H1 (cell line): ENCODE measurements around the gene TOMM6. TPM values are rescaled to one million over a fixed set of nuclear protein-coding genes. Genes with fewer than 3 reads are reported as not detected.
A peak's percentile ranks its signal among the peaks of the same experiment; 100 is the strongest.

Experiments used
- CTCF ChIA-PET: fragments of 300-600 bp; sonication (Branson Sonifier 250); formaldehyde crosslinking; loops from one replicate; lab custom pipeline; 2021; ENCODE audit not compliant: partially characterized antibody; lab: Charles Lee
- POLR2A ChIA-PET: fragments of 300-600 bp; sonication (Branson Sonifier 250); formaldehyde crosslinking; loops from one replicate; lab custom pipeline; 2021; ENCODE audit warnings: inconsistent platforms; ENCODE audit not compliant: partially characterized antibody; lab: Charles Lee
- DNase-seq, 2 experiments: peaks; one replicate each; pipeline versions ENCODE4 v3.0.0 to v3.0.0-alpha.2; 2010 to 2022; ENCODE audit warnings: low spot score in 2 of 2, low read depth in 1 of 2, mixed read lengths in 1 of 2
- FAIRE-seq: peaks from 2 replicates; lab custom pipeline; 2011; peaks lifted over from hg19 to GRCh38; lab: Jason Lieb, UNC
- H2AFZ ChIP-seq: 2 replicates; pipeline ENCODE4 v1.8.1; 2012; ENCODE audit warnings: low read length, inconsistent platforms
- H2AK5ac ChIP-seq: 2 replicates; pipeline ENCODE4 v1.6.1; 2013; ENCODE audit warnings: low read depth, low read length
- H2BK120ac ChIP-seq: replicated peaks from 2 replicates; pipeline ENCODE3; 2013; ENCODE audit warnings: low read depth, low read length, inconsistent platforms
- H2BK12ac ChIP-seq: 2 replicates; pipeline ENCODE4 v1.6.1; 2013; ENCODE audit warnings: low read depth, low read length
- H2BK15ac ChIP-seq: 2 replicates; pipeline ENCODE4 v1.6.1; 2013; ENCODE audit warnings: low read length
- H2BK20ac ChIP-seq: 2 replicates; pipeline ENCODE4 v1.6.1; 2013; ENCODE audit warnings: low read length
- H2BK5ac ChIP-seq: 2 replicates; pipeline ENCODE4 v1.6.1; 2013; ENCODE audit warnings: low read depth, low read length
- H3K14ac ChIP-seq: 2 replicates; pipeline ENCODE4 v1.6.1; 2013; ENCODE audit warnings: inconsistent platforms; ENCODE audit not compliant: insufficient read length
- H3K18ac ChIP-seq: 2 replicates; pipeline ENCODE4 v1.6.1; 2013; ENCODE audit warnings: low read length; ENCODE audit errors: extremely low read depth
- H3K23ac ChIP-seq: 2 replicates; pipeline ENCODE4 v1.6.1; 2013; ENCODE audit warnings: inconsistent platforms; ENCODE audit not compliant: insufficient read length
- H3K23me2 ChIP-seq: 2 replicates; pipeline ENCODE4 v1.6.1; 2013; ENCODE audit warnings: low read depth, low read length
- H3K27ac ChIP-seq: 2 replicates; pipeline ENCODE4 v1.6.1; 2011; ENCODE audit warnings: low read depth, low read length, inconsistent platforms
- H3K27me3 ChIP-seq, 4 experiments: replicated peaks in 1 of 4; 1 replicate in 1 of 4; 2 replicates in 3 of 4; pipeline versions ENCODE4 v1.6.1 to v1.8.1; 2011 to 2013; ENCODE audit warnings: low read length in 3 of 4, mild to moderate bottlenecking in 3 of 4, inconsistent platforms in 2 of 4, mixed read lengths in 2 of 4, moderate library complexity in 1 of 4; ENCODE audit not compliant: control insufficient read depth in 3 of 4, insufficient read depth in 3 of 4; ENCODE audit errors: extremely low read depth in 1 of 4
- H3K36me3 ChIP-seq, 4 experiments: 2 replicates each; pipeline versions ENCODE4 v1.6.1 to v1.8.1; 2011 to 2013; ENCODE audit warnings: mild to moderate bottlenecking in 4 of 4, low read length in 3 of 4, moderate library complexity in 2 of 4, control low read depth in 1 of 4, inconsistent platforms in 1 of 4; ENCODE audit not compliant: insufficient read depth in 4 of 4, control insufficient read depth in 2 of 4
- H3K4ac ChIP-seq: replicated peaks from 2 replicates; pipeline ENCODE3; 2013; ENCODE audit warnings: low read length, low read depth, mixed read lengths, inconsistent platforms; ENCODE audit not compliant: insufficient read length
- H3K4me1 ChIP-seq, 4 experiments: replicated peaks in 1 of 4; 1 replicate in 1 of 4; 2 replicates in 3 of 4; pipeline versions ENCODE4 v1.6.1 to v1.8.1; 2011 to 2013; ENCODE audit warnings: low read length in 3 of 4, inconsistent platforms in 2 of 4, mixed read lengths in 1 of 4; ENCODE audit not compliant: insufficient read depth in 4 of 4, control insufficient read depth in 3 of 4
- H3K4me2 ChIP-seq, 2 experiments: 2 replicates each; pipeline versions ENCODE4 v1.6.1 to v1.8.1; 2011 to 2013; ENCODE audit warnings: low read depth in 2 of 2, low read length in 2 of 2, control low read depth in 1 of 2, inconsistent platforms in 1 of 2, mild to moderate bottlenecking in 1 of 2; ENCODE audit not compliant: insufficient read depth in 1 of 2
- H3K4me3 ChIP-seq, 4 experiments: fragments of 200-600, 300-600 bp in 1 of 4; sonication (generic), shearing (Covaris generic), sonication (Bioruptor Twin) in 1 of 4; 2 replicates each; pipeline versions ENCODE4 v1.5.1 to v1.8.1; 2011 to 2016; ENCODE audit warnings: low read length in 4 of 4, low read depth in 3 of 4, control low read depth in 2 of 4, inconsistent platforms in 2 of 4, mild to moderate bottlenecking in 2 of 4, mixed read lengths in 1 of 4, moderate library complexity in 1 of 4; ENCODE audit not compliant: insufficient read depth in 2 of 4; ENCODE audit errors: extremely low read depth in 1 of 4
- H3K56ac ChIP-seq: replicated peaks from 2 replicates; pipeline ENCODE3; 2013; ENCODE audit warnings: low read depth, mild to moderate bottlenecking, mixed read lengths, low read length, inconsistent platforms; ENCODE audit not compliant: insufficient read length
- H3K79me1 ChIP-seq: 2 replicates; pipeline ENCODE4 v1.6.1; 2013; ENCODE audit warnings: low read depth, low read length, control low read depth
- H3K79me2 ChIP-seq, 2 experiments: 2 replicates each; pipeline versions ENCODE4 v1.6.1 to v1.8.1; 2012 to 2013; ENCODE audit warnings: low read length in 2 of 2, mild to moderate bottlenecking in 2 of 2, inconsistent platforms in 1 of 2; ENCODE audit not compliant: insufficient read depth in 2 of 2, control insufficient read depth in 1 of 2
- H3K9ac ChIP-seq, 4 experiments: replicated peaks in 1 of 4; 1 replicate in 1 of 4; 2 replicates in 3 of 4; pipeline versions ENCODE4 v1.6.1 to v1.8.1; 2011 to 2013; ENCODE audit warnings: low read depth in 3 of 4, low read length in 3 of 4, control low read depth in 2 of 4, mild to moderate bottlenecking in 2 of 4, moderate library complexity in 2 of 4, inconsistent platforms in 1 of 4; ENCODE audit errors: extremely low read depth in 1 of 4
- H3K9me3 ChIP-seq, 2 experiments: 2 replicates each; pipeline versions ENCODE4 v1.6.1 to v1.8.1; 2012 to 2013; ENCODE audit warnings: mild to moderate bottlenecking in 2 of 2, moderate library complexity in 2 of 2, control low read depth in 1 of 2, inconsistent platforms in 1 of 2, low read depth in 1 of 2, low read length in 1 of 2, mixed read lengths in 1 of 2; ENCODE audit not compliant: insufficient read depth in 2 of 2
- H4K20me1 ChIP-seq, 2 experiments: replicated peaks in 1 of 2; 2 replicates each; pipeline versions ENCODE3 to v1.8.1; 2011 to 2013; ENCODE audit warnings: inconsistent platforms in 2 of 2, low read length in 2 of 2, mild to moderate bottlenecking in 1 of 2; ENCODE audit not compliant: insufficient read depth in 2 of 2, control insufficient read depth in 1 of 2
- H4K5ac ChIP-seq: 2 replicates; pipeline ENCODE4 v1.6.1; 2013; ENCODE audit warnings: low read length, low read depth, mixed read lengths, inconsistent platforms; ENCODE audit not compliant: insufficient read length
- H4K8ac ChIP-seq: 2 replicates; pipeline ENCODE4 v1.8.0; 2013; ENCODE audit warnings: mild to moderate bottlenecking, moderate library complexity, low read length, inconsistent platforms; ENCODE audit not compliant: insufficient read depth; ENCODE audit errors: extremely low read depth
- H4K91ac ChIP-seq: replicated peaks from 2 replicates; pipeline ENCODE3; 2013; ENCODE audit warnings: low read length, mixed read lengths, inconsistent platforms; ENCODE audit not compliant: insufficient read length
- EZH2 ChIP-seq: fragments of 200-600 bp; sonication (generic); IDR thresholded peaks from 2 replicates; pipeline ENCODE4 v1.7.1; 2012; ENCODE audit warnings: low read depth, mild to moderate bottlenecking, moderate library complexity, low read length, inconsistent platforms; ENCODE audit not compliant: severe bottlenecking
- HDAC6 ChIP-seq: IDR thresholded peaks from one replicate; pipeline ENCODE4 v1.7.1; 2012; ENCODE audit warnings: low read depth, mild to moderate bottlenecking, inconsistent platforms, low read length, moderate library complexity
- NRF1 ChIP-seq: IDR thresholded peaks from 2 replicates; pipeline ENCODE4 v1.6.1; 2011; ENCODE audit warnings: mild to moderate bottlenecking, low read depth, low read length, improper control_type of control experiment
- POLR2A ChIP-seq, 2 experiments: IDR thresholded peaks; 1 replicate in 1 of 2; 2 replicates in 1 of 2; pipeline ENCODE4 v1.6.1; 2011; ENCODE audit warnings: low read depth in 2 of 2, low read length in 2 of 2, mild to moderate bottlenecking in 2 of 2; ENCODE audit errors: control extremely low read depth in 1 of 2
- SIX5 ChIP-seq: IDR thresholded peaks from 2 replicates; pipeline ENCODE4 v1.6.1; 2011; ENCODE audit warnings: mild to moderate bottlenecking, low read depth, low read length
- SP4 ChIP-seq: IDR thresholded peaks from 2 replicates; pipeline ENCODE4 v1.6.1; 2012; ENCODE audit warnings: low read length, inconsistent platforms
- WGBS, 2 experiments: shearing (Covaris generic) in 1 of 2; methylation state at CpG; one replicate each; pipeline versions ENCODE4 v1.1.6 to v1.1.7; 2013 to 2015; ENCODE audit warnings: low lambda C conversion rate in 2 of 2, mixed read lengths in 2 of 2, inconsistent platforms in 1 of 2, low coverage in 1 of 2, missing lambda C conversion rate in 1 of 2; ENCODE audit not compliant: insufficient replicate concordance in 2 of 2, insufficient coverage in 1 of 2, insufficient read length in 1 of 2; ENCODE audit errors: extremely low coverage in 1 of 2, missing lambda C conversion rate in 1 of 2; 5-methylcytosine and 5-hydroxymethylcytosine counted together
- polyA plus RNA-seq, 7 experiments: library from polyadenylated mRNA; depleted of rRNA in 3 of 7; stranded (reverse) in 5 of 7; unstranded in 2 of 7; fragments of >200 nt in 5 of 7; fragments of 200-250 nt in 2 of 7; gene quantifications; 1 replicate in 5 of 7; 2 replicates in 1 of 7; 4 replicates in 1 of 7; pipeline versions ENCODE4 v1.2.1 to v1.2.3, GENCODE V29; 2011 to 2013; ENCODE audit warnings: missing spikeins in 2 of 7, mixed read lengths in 2 of 7
- total RNA-seq: library from RNA; stranded (reverse); fragmentation: NEBNext Ultra II Directional; extraction: Animal tissue kit (Norgen Biotek cat#: 25700); gene quantifications from 2 replicates; pipeline ENCODE4 v1.2.1, GENCODE V29; 2021
- TF ChIP-seq, protein P1 (sequence below): IDR thresholded peaks from 2 replicates; pipeline ENCODE4 v1.6.1; 2012; ENCODE audit warnings: low read length, inconsistent platforms
- TF ChIP-seq, protein P2 (sequence below), 3 experiments: IDR thresholded peaks; 1 replicate in 2 of 3; 2 replicates in 1 of 3; pipeline versions ENCODE4 v1.5.1 to v1.6.1; 2011; ENCODE audit warnings: low read length in 3 of 3, mild to moderate bottlenecking in 3 of 3, inconsistent platforms in 2 of 3, low read depth in 1 of 3, moderate library complexity in 1 of 3; ENCODE audit not compliant: insufficient read depth in 1 of 3; ENCODE audit errors: control extremely low read depth in 1 of 3

Gene TOMM6
- total and polyA plus RNA-seq, 2 of the 8 experiments (the other 6 are each of a cell fraction or from before 2014, with no cell fraction given) = 228 to 560 TPM

DNA sequence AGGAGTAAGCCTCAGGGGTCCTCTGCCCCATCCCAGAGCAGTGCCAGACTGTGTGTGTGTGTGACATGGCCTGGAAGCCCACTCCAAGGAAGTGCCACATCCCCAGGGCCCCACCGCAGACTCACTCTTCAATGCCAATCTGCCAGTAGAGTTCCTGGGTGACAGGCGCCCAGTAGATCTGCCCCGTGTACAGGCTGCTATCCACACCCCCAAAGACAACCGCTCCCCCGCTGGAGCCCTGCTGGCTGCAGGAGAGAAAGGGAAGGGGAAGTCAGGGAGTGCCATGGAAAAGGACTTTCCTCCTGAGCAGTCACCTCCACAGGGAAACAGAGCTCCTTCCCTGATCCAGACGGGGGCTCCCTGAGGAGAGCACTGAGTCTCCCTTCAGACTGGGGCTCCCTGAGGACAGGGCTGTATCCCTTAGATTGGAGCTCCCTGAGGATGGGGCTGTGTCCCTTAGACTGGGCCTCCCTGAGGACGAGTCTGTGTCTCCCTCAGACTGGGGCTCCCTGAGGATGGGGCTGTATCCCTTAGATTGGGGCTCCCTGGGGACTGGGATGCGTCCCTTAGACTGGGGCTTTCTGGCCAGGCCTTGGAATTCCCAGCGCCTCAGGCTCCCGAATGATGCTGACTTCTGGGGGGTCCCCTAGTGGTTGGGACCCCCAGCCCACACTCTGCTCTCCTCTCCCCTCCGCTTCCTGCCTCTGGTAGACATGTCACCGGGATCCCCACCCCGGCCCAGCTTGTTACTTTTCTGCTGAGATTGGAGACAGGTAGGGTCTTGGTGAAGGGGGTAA lies 46.9 kb upstream of the TOMM6 start:
- Histone ChIP-seq H3K4me2 (no peak overlapping the region), H3K9ac (no peak overlapping the region), H4K20me1 (no peaks in the 10 kb centered on the region), H3K79me2 (no peaks in the 10 kb centered on the region), H2AK5ac (no peak overlapping the region), H3K14ac (no peak overlapping the region), H3K36me3 (no peaks in the 10 kb centered on the region), H3K27me3 (no peaks in the 10 kb centered on the region; a peak in 2 of 7 replicates), H3K4me3 (no peak overlapping the region), H3K27ac (no peak overlapping the region), H2BK120ac (no peak overlapping the region), H4K91ac (no peak overlapping the region), H2BK5ac (no peak overlapping the region), H3K4ac (no peak overlapping the region), H3K56ac (no peak overlapping the region), H4K5ac (no peak overlapping the region), H2BK12ac (no peak overlapping the region), H3K9me3 (no peaks in the 10 kb centered on the region), H3K79me1 (no peaks in the 10 kb centered on the region), H3K23me2 (no peaks in the 10 kb centered on the region; the same call in 1 of the 2 replicates), H4K8ac (peak overlapping the region; percentile 15; the same call in 1 of the 2 replicates), H3K4me1 (peaks cover 0 to 5% (median 4%) of the 10 kb centered on the region in 4 experiments; a peak in 5 of 7 replicates), H3K23ac (no peak overlapping the region), H2AFZ (no peak overlapping the region), H3K18ac (no peak overlapping the region), H2BK20ac (no peak overlapping the region), H2BK15ac (no peak overlapping the region)
- ChIA-PET POLR2A (interaction anchor here (0.7 kb wide), 1 partner anchor 198 kb away, joined by 3 read pairs; no protein-coding TSS in a partner anchor), CTCF (interaction anchor here (0.9 to 4.6 kb wide), 5 partner anchors 30 to 56 kb away, joined by 3 to 21 read pairs (median 5); no protein-coding TSS in a partner anchor)
- 86% methylated on average over 13 of the region's 13 CpGs; no CpG with 5 or more reads in 1 of the 2 experiments for WGBS, 2 experiments
- no peak for DNase-seq
- no peak for FAIRE-seq
- TF ChIP-seq NRF1 = no peak
- no peak for TF ChIP-seq POLR2A (IDR thresholded peaks at IDR 0.05; ENCODE audit: control extremely low read depth in 1 of 2, low read depth in 2 of 2, low read length in 2 of 2)
- no peak for TF ChIP-seq SP4
- no peak for TF ChIP-seq EZH2
- TF ChIP-seq, protein P1, sequence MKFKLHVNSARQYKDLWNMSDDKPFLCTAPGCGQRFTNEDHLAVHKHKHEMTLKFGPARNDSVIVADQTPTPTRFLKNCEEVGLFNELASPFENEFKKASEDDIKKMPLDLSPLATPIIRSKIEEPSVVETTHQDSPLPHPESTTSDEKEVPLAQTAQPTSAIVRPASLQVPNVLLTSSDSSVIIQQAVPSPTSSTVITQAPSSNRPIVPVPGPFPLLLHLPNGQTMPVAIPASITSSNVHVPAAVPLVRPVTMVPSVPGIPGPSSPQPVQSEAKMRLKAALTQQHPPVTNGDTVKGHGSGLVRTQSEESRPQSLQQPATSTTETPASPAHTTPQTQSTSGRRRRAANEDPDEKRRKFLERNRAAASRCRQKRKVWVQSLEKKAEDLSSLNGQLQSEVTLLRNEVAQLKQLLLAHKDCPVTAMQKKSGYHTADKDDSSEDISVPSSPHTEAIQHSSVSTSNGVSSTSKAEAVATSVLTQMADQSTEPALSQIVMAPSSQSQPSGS = no peak
- TF ChIP-seq SIX5 = no peak
- TF ChIP-seq, protein P2, sequence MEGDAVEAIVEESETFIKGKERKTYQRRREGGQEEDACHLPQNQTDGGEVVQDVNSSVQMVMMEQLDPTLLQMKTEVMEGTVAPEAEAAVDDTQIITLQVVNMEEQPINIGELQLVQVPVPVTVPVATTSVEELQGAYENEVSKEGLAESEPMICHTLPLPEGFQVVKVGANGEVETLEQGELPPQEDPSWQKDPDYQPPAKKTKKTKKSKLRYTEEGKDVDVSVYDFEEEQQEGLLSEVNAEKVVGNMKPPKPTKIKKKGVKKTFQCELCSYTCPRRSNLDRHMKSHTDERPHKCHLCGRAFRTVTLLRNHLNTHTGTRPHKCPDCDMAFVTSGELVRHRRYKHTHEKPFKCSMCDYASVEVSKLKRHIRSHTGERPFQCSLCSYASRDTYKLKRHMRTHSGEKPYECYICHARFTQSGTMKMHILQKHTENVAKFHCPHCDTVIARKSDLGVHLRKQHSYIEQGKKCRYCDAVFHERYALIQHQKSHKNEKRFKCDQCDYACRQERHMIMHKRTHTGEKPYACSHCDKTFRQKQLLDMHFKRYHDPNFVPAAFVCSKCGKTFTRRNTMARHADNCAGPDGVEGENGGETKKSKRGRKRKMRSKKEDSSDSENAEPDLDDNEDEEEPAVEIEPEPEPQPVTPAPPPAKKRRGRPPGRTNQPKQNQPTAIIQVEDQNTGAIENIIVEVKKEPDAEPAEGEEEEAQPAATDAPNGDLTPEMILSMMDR (IDR thresholded peaks at IDR 0.05; ENCODE audit: control extremely low read depth in 1 of 3, insufficient read depth in 1 of 3, low read depth in 1 of 3, low read length in 3 of 3) = no peak
- no peak for TF ChIP-seq HDAC6
